ENCODE results near the gene ETNK1.

The ETNK1 gene

DNA sequence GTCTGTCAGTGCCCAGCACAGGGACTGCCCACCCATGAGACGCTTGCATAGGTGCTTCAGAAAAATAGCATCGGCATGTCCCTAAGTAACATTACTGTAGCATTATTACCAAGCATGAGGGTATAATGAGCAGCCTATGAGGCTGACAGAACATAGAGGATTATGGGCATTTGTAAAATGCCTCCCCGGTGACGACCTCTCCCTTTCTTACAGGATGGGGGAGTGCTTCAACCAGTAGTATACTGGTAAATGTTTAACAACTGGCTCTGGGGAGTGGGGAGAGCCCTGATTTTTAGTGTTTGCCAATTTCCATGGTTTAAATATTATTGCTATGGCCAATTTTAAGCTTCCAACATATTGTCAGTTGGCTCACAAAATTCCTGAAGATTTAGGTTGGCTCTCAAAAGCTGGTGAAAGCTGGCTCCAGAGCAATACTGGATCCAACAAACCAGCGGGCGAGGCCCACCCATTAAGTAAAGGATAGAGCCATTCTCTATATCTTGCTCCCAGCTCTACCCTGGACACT is 104.5 kb downstream of the ETNK1 start:
- H3K27ac ChIP-seq = no peak overlapping the region
- TF ChIP-seq, protein P1, sequence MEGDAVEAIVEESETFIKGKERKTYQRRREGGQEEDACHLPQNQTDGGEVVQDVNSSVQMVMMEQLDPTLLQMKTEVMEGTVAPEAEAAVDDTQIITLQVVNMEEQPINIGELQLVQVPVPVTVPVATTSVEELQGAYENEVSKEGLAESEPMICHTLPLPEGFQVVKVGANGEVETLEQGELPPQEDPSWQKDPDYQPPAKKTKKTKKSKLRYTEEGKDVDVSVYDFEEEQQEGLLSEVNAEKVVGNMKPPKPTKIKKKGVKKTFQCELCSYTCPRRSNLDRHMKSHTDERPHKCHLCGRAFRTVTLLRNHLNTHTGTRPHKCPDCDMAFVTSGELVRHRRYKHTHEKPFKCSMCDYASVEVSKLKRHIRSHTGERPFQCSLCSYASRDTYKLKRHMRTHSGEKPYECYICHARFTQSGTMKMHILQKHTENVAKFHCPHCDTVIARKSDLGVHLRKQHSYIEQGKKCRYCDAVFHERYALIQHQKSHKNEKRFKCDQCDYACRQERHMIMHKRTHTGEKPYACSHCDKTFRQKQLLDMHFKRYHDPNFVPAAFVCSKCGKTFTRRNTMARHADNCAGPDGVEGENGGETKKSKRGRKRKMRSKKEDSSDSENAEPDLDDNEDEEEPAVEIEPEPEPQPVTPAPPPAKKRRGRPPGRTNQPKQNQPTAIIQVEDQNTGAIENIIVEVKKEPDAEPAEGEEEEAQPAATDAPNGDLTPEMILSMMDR (conservative IDR thresholded peaks at IDR 0.05) = no peak

DNA sequence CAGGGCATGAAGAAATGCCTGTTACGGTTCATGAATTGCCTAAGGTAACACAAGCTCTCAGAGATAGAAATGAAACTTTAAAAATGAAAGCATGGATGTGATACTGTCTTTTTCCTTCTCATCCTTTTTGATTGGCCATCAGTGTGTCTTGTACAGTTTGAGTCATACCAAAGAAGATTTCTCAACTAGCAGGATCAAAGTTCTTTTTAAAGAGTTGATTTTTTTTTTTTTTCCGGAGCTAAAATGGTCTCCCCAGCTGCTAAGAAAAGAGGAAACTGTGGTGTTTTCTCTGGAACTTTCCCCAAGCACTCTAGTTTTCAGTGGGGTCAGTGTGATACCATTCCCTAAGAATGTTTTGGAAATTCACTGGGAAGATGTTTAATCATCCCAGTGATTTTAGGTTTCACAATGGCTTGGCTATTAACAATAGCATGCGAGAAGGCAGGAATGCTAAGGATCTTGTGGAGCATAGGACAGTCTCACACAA is 105.0 kb downstream of the ETNK1 start:
- H3K27ac ChIP-seq = no peak overlapping the region
- TF ChIP-seq, protein P1 (conservative IDR thresholded peaks at IDR 0.05) = no peak

DNA sequence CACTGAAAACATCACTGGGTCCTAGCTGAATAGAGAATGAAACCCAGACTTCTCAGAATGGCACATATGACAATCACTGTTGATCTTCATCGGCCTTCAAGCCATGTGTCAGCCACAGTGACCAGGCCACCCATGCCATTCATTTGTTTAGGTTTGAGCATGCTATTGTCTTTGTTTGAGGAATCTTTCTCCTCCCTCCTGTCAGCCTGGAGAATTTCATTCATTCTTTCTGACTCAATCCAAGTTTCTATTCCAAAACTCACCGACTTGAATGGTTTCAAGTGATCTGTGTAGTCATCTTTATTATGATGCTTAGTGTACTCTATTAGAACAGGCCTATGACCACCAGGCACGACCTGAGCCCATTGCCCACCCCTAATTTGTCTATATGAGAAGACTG is 106.3 kb downstream of the ETNK1 start:
- TF ChIP-seq, protein P1 (conservative IDR thresholded peaks at IDR 0.05) = no peak
- no peak overlapping the region for H3K27ac ChIP-seq

GRCh38 chr12:22733756-22734155 is 108.8 kb downstream of the ETNK1 start:
- TF ChIP-seq, protein P1 (conservative IDR thresholded peaks at IDR 0.05) = no peak
- no peak overlapping the region for H3K27ac ChIP-seq

- TF ChIP-seq, protein P1 (conservative IDR thresholded peaks at IDR 0.05) = no peak
- no peak overlapping the region for H3K27ac ChIP-seq
These were observed 114.0 kb downstream of the ETNK1 start for GRCh38 chr12:22738945-22739344.
